Measurements from ENCODE around the gene SLC2A10.

The SLC2A10 gene

DNA sequence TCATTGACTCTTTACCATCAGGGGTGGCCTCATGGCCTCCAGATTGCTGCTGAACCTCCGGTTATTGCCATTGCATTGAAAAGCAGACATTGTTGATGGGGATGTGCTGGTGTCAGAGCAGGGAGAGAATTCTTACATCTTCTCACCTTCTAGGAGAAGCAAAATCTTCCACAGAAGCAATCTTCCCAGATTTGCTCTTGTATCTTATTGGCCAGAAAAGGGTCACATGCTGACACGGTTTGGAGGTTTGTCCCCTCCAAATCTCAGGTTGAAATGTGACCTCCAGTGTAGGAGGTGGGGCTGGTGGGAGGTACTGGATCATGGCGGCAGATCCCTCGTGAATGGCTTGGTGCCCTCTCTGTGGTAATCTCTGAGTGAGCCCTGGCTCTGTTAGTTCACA is 30.9 kb upstream of the SLC2A10 start:
- TF ChIP-seq, protein P1, sequence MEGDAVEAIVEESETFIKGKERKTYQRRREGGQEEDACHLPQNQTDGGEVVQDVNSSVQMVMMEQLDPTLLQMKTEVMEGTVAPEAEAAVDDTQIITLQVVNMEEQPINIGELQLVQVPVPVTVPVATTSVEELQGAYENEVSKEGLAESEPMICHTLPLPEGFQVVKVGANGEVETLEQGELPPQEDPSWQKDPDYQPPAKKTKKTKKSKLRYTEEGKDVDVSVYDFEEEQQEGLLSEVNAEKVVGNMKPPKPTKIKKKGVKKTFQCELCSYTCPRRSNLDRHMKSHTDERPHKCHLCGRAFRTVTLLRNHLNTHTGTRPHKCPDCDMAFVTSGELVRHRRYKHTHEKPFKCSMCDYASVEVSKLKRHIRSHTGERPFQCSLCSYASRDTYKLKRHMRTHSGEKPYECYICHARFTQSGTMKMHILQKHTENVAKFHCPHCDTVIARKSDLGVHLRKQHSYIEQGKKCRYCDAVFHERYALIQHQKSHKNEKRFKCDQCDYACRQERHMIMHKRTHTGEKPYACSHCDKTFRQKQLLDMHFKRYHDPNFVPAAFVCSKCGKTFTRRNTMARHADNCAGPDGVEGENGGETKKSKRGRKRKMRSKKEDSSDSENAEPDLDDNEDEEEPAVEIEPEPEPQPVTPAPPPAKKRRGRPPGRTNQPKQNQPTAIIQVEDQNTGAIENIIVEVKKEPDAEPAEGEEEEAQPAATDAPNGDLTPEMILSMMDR (IDR thresholded peaks at IDR 0.05): no peak
- no peaks in the 10 kb centered on the region for H3K27me3 ChIP-seq
- no peak for DNase-seq
- H3K27ac ChIP-seq: no peak overlapping the region
- no peak overlapping the region for H3K4me3 ChIP-seq
- peaks cover 0 to 10% (median 0%) of the 10 kb centered on the region in 3 donors for H3K36me3 ChIP-seq
- intact Hi-C loops (cut with DNase I; ENCODE audit: low total_unique reads): no loop called here
- H3K9me3 ChIP-seq: no peaks in the 10 kb centered on the region
- peaks cover 0 to 13% (median 6%) of the 10 kb centered on the region in 4 donors for H3K4me1 ChIP-seq

DNA sequence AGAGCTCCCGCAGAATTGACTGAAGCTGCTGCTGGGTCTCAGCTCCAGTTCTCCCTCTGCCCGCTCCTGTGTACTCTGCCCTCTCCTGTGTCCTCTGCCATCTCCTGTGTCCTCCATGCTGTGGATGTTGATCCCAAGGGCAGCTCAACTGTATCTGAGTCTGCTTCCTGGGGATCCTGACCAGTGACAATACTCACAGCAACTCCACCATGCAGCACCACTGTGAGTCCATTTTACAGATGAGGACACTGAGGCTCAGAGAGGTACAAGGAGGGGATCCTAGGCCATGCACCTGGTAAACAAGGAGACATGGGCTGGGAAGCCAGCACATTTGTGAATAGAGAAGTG is 28.8 kb upstream of the SLC2A10 start:
- no peaks in the 10 kb centered on the region for H3K9me3 ChIP-seq
- peaks cover 0 to 28% (median 12%) of the 10 kb centered on the region in 4 donors for H3K4me1 ChIP-seq
- H3K27ac ChIP-seq: no peak overlapping the region
- H3K27me3 ChIP-seq: no peaks in the 10 kb centered on the region
- TF ChIP-seq, protein P1 (IDR thresholded peaks at IDR 0.05): no peak
- DNase-seq: no peak
- intact Hi-C loops (cut with DNase I; ENCODE audit: low total_unique reads): loop anchor here (10.0 kb wide), 1 partner anchor 546 kb away; no protein-coding TSS in a partner anchor
- H3K36me3 ChIP-seq: peaks cover 0 to 10% (median 7%) of the 10 kb centered on the region in 3 donors
- no peak overlapping the region for H3K4me3 ChIP-seq

DNA sequence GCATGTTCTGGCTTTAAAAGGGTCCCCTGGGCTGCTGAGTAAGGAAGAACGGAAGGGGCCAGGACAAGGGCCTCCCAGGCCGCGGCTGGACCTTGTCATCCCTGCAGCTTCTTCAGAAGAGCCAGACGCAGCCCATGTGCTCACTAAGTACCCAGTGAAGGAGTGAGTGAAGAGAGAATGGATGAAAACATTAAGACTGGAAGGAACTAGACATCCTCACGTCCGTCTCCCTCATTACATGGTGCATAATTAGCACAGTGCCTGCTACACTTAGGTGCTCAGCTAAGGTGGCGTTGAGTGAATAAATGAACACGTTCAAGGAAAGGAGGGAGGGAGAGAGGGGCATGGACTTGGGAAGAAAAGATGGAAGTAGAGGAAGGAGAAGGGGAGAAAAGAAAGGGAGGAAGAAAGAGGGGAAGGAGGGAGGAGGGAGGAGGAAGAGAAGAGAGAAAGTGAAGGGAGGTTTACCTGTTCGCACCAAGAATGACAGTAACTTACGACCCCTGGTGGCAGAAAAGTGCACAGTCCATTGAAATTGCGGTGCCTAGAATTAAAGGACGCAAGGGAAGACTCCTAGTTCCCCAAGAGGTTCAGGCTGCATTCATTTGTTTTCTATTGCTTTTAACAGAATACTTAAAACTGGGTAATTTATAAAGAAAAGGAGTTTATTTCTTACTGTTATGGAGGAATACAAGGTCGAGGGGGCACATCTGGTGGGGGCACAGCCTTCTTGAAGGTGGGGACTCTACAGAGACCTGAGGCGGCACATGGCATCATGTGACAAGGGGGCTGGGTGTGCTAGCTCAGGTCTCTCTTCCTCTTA is 28.2 kb upstream of the SLC2A10 start:
- H3K36me3 ChIP-seq: peaks cover under 1 to 11% (median 8%) of the 10 kb centered on the region in 3 donors
- H3K4me3 ChIP-seq: no peak overlapping the region
- H3K27ac ChIP-seq: no peak overlapping the region
- TF ChIP-seq, protein P1 (IDR thresholded peaks at IDR 0.05): peak; percentile 61 to 66
- no peaks in the 10 kb centered on the region for H3K9me3 ChIP-seq
- peaks cover 0 to 28% (median 12%) of the 10 kb centered on the region in 4 donors for H3K4me1 ChIP-seq
- DNase-seq: peak in 1 of 2 donors; percentile 56
- no peaks in the 10 kb centered on the region for H3K27me3 ChIP-seq
- intact Hi-C loops (cut with DNase I; ENCODE audit: low total_unique reads): loop anchor here (10.0 kb wide), 1 partner anchor 546 kb away; no protein-coding TSS in a partner anchor

DNA sequence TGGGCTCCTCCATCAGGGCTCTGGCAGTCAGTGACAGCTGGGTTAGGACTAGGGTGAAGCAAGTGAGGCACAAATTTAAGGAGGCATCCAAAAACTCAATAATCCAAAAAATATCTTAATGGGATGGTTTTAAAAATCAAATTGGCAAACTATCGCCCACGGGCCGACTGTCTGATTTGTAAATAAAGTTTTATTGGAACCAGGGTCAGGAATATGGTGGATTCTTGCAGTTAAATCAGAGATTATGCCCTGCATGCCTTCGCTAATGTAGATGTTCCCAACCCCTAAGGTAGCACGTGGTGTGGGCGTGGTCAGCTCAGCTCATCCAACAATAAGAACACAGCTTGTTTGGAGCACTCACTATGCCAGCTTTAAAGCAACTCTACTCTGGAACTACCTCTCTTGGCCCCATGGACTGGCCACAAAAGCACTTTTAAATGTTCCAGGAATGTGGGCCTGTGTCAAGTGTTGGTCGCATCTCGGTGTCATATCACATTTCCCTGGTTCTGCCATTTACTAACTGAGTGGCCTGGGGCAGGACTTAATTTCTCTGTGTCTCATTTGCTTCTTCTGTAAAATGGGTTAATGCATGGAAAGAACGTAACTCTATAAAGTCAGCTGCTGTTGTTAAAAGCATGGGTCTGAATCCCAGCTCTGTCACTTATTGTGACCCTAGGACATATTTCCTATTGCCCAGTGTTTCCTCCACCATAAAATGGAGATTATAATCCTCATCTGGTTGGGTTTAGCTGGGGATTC is 27.2 kb upstream of the SLC2A10 start:
- intact Hi-C loops (cut with DNase I; ENCODE audit: low total_unique reads): loop anchor here (10.0 kb wide), 1 partner anchor 547 kb away; no protein-coding TSS in a partner anchor
- Histone ChIP-seq H3K27ac (no peak overlapping the region), H3K36me3 (peaks cover 5 to 21% (median 15%) of the 10 kb centered on the region in 3 donors), H3K4me1 (peaks cover 0 to 35% (median 15%) of the 10 kb centered on the region in 4 donors), H3K9me3 (no peaks in the 10 kb centered on the region), H3K4me3 (no peak overlapping the region), H3K27me3 (no peaks in the 10 kb centered on the region)
- TF ChIP-seq, protein P1 (IDR thresholded peaks at IDR 0.05): no peak
- no peak for DNase-seq

DNA sequence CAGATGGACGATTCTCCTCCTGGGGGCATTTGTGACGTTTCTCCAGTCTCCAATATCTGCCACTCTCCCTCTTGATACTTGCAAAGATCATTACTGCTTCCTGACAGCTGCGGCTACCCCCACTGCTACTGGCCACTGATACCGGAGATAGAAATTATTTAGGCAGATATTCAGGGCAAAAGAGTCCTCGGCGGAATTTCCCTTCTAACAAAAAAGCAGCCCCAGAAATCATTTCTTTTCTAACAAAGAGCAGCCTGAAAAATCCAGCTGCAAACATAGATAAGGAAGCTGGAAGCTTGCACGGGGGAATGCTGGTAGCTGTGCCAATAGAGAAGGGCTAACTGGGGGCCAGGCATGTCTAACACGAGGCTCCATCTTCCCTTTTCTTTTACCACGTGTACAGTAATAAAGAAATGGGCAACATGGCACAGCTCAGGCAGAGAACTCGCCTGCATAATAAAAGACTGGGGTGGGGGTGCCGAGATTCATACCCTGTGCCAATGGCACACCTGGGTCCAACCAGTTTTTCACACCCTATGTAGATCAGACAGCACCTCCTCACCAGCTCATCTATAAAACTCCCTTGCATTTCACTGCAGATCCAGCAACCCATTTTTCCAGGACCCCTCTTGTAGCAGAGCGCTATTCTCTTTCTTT is 26.3 kb upstream of the SLC2A10 start:
- H3K36me3 ChIP-seq: peaks cover 5 to 21% (median 15%) of the 10 kb centered on the region in 3 donors
- H3K4me1 ChIP-seq: peaks cover 0 to 44% (median 23%) of the 10 kb centered on the region in 4 donors
- intact Hi-C loops (cut with DNase I; ENCODE audit: low total_unique reads): loop anchor here (10.0 kb wide), 1 partner anchor 548 kb away; no protein-coding TSS in a partner anchor
- DNase-seq: no peak
- peak overlapping the region; percentile 36 to 43 for H3K4me3 ChIP-seq
- H3K27me3 ChIP-seq: no peaks in the 10 kb centered on the region
- TF ChIP-seq, protein P1 (IDR thresholded peaks at IDR 0.05): no peak
- peak overlapping the region in 1 of 2 donors; percentile 25 for H3K27ac ChIP-seq
- H3K9me3 ChIP-seq: no peaks in the 10 kb centered on the region
